DOHH2 (cell line): Measurements from ENCODE around the gene COL5A3.

Experiments
- H3F3A ChIP-seq: fragments of 200-600 bp; sonication (generic), shearing (Covaris generic); 2 replicates; pipeline ENCODE4 v1.6.0; 2016; ENCODE audit warnings: antibody characterized with exemption, mild to moderate bottlenecking; ENCODE audit not compliant: control insufficient read depth, insufficient read depth
- H3K27ac ChIP-seq: fragments of 200-600 bp; sonication (generic); 2 replicates; pipeline ENCODE4 v1.5.1; 2014; ENCODE audit warnings: low read depth, mild to moderate bottlenecking, low read length, moderate library complexity
- H3K27me3 ChIP-seq: fragments of 200-600 bp; sonication (generic); 2 replicates; pipeline ENCODE4 v1.6.1; 2014; ENCODE audit warnings: mild to moderate bottlenecking, low read length, mixed read lengths; ENCODE audit not compliant: control insufficient read depth
- H3K36me3 ChIP-seq: fragments of 200-600 bp; sonication (generic); 2 replicates; pipeline ENCODE4 v1.6.1; 2014; ENCODE audit warnings: mild to moderate bottlenecking, low read length, moderate library complexity, mixed read lengths; ENCODE audit not compliant: control insufficient read depth
- H3K4me1 ChIP-seq: fragments of 200-600 bp; sonication (generic); 2 replicates; pipeline ENCODE4 v1.6.1; 2014; ENCODE audit warnings: mild to moderate bottlenecking, low read length, mixed read lengths; ENCODE audit not compliant: control insufficient read depth
- H3K4me2 ChIP-seq: fragments of 200-600 bp; sonication (generic); 2 replicates; pipeline ENCODE4 v1.6.0; 2014; ENCODE audit warnings: mild to moderate bottlenecking, low read length, moderate library complexity
- H3K4me3 ChIP-seq: fragments of 200-600 bp; sonication (generic); 2 replicates; pipeline ENCODE4 v1.5.1; 2014; ENCODE audit warnings: mild to moderate bottlenecking, low read length, mixed read lengths
- H3K79me2 ChIP-seq: fragments of 200-600 bp; sonication (generic); 2 replicates; pipeline ENCODE4 v1.6.1; 2014; ENCODE audit warnings: mild to moderate bottlenecking, low read length, mixed read lengths; ENCODE audit not compliant: control insufficient read depth
- H3K9me2 ChIP-seq: fragments of 200-600 bp; sonication (generic); replicated peaks from 2 replicates; pipeline ENCODE4 v1.6.1; 2014; ENCODE audit warnings: mild to moderate bottlenecking, low read length, mixed read lengths; ENCODE audit not compliant: control insufficient read depth
- H3K9me3 ChIP-seq: fragments of 200-600 bp; sonication (generic); 2 replicates; pipeline ENCODE4 v1.6.1; 2014; ENCODE audit warnings: antibody characterized with exemption, low read length, mixed read lengths; ENCODE audit not compliant: control insufficient read depth, insufficient read depth
- H4K20me1 ChIP-seq: fragments of 200-600 bp; sonication (generic); 2 replicates; pipeline ENCODE4 v1.6.0; 2014; ENCODE audit warnings: low read depth, mild to moderate bottlenecking, antibody characterized with exemption, low read length, moderate library complexity; ENCODE audit not compliant: control insufficient read depth, insufficient read depth
- EZH2phosphoT487 ChIP-seq: fragments of 200-600 bp; sonication (generic); IDR thresholded peaks from 2 replicates; pipeline ENCODE4 v1.6.1; 2017; ENCODE audit warnings: borderline replicate concordance, mild to moderate bottlenecking, antibody characterized with exemption, low read length, moderate library complexity, mixed read lengths
- TF ChIP-seq, protein P1 (sequence below): fragments of 200-600 bp; sonication (generic); IDR thresholded peaks from one replicate; pipeline ENCODE4 v1.5.1; 2014; ENCODE audit warnings: antibody characterized with exemption, mild to moderate bottlenecking, low read depth, low read length; ENCODE audit not compliant: poor library complexity, severe bottlenecking

COL5A3 gene

DNA sequence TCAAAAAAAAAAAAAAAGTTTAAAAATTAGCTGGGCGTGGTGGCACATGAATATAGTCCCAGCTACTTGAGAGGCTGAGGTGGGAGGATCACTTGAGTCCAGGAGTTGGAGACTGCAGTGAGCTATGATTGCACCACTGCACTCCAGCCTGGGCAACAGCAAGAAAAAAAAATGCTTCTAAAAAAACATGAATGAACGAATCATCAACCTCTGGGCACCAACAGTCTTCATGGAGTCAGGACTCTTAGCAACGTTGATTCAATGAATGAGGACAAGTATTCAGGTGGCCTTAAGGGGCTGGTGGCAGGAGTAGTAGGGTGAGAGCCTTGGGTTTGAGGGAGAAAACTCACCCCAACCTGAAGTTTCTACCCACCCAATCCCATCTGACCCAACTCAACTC lies 53.3 kb downstream of the COL5A3 start:
- Histone ChIP-seq H3K27ac (no peak overlapping the region), H3F3A (no peaks in the 10 kb centered on the region), H3K4me2 (no peak overlapping the region), H3K27me3 (no peaks in the 10 kb centered on the region), H3K9me3 (no peaks in the 10 kb centered on the region), H3K36me3 (no peaks in the 10 kb centered on the region), H3K79me2 (no peaks in the 10 kb centered on the region), H3K9me2 (no peaks in the 10 kb centered on the region), H3K4me1 (peaks cover 12% of the 10 kb centered on the region), H4K20me1 (no peaks in the 10 kb centered on the region), H3K4me3 (no peak overlapping the region)
- TF ChIP-seq EZH2phosphoT487, result no peak
- TF ChIP-seq, protein P1, sequence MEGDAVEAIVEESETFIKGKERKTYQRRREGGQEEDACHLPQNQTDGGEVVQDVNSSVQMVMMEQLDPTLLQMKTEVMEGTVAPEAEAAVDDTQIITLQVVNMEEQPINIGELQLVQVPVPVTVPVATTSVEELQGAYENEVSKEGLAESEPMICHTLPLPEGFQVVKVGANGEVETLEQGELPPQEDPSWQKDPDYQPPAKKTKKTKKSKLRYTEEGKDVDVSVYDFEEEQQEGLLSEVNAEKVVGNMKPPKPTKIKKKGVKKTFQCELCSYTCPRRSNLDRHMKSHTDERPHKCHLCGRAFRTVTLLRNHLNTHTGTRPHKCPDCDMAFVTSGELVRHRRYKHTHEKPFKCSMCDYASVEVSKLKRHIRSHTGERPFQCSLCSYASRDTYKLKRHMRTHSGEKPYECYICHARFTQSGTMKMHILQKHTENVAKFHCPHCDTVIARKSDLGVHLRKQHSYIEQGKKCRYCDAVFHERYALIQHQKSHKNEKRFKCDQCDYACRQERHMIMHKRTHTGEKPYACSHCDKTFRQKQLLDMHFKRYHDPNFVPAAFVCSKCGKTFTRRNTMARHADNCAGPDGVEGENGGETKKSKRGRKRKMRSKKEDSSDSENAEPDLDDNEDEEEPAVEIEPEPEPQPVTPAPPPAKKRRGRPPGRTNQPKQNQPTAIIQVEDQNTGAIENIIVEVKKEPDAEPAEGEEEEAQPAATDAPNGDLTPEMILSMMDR, result no peak

- Histone ChIP-seq H3K36me3 (no peaks in the 10 kb centered on the region), H3K4me1 (peaks cover 12% of the 10 kb centered on the region), H3K9me3 (no peaks in the 10 kb centered on the region), H3K79me2 (no peaks in the 10 kb centered on the region), H3K27ac (no peak overlapping the region), H3K27me3 (no peaks in the 10 kb centered on the region), H3K9me2 (no peaks in the 10 kb centered on the region), H3F3A (no peaks in the 10 kb centered on the region), H3K4me3 (no peak overlapping the region; the same call in 1 of the 2 replicates), H4K20me1 (no peaks in the 10 kb centered on the region), H3K4me2 (peak overlapping the region; percentile 36; the same call in 1 of the 2 replicates)
- no peak for TF ChIP-seq EZH2phosphoT487
- TF ChIP-seq, protein P1, result no peak
These were observed 56.3 kb downstream of the COL5A3 start for GRCh38 chr19:9953802-9954542.

DNA sequence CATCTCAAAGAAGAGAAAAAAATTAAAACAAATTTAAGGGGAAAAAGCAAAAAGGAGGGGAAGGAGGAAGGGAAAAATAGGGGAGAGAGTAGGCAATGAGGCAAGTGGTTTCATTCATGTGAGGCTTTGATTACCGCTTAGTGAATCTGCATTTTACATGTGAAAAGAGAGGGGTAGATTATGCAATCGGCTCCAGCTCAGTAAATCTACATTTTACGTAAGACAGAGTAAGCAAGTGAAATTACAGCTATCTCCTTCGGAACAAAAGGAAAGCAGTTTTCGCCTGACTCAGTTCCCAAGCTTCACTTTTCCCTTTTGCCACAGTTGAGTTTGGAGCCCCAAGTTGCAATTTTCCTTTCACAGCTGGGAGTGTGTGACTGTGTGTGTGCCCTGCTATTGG lies 58.0 kb downstream of the COL5A3 start:
- H3K27ac ChIP-seq, result no peak overlapping the region
- H3K27me3 ChIP-seq, result no peaks in the 10 kb centered on the region
- TF ChIP-seq, protein P1, result no peak
- no peak for TF ChIP-seq EZH2phosphoT487
- no peaks in the 10 kb centered on the region for H3K79me2 ChIP-seq
- no peaks in the 10 kb centered on the region for H3K9me3 ChIP-seq
- no peaks in the 10 kb centered on the region for H3K9me2 ChIP-seq
- H3K4me3 ChIP-seq, result no peak overlapping the region
- no peaks in the 10 kb centered on the region for H3K36me3 ChIP-seq
- no peaks in the 10 kb centered on the region for H3F3A ChIP-seq
- no peak overlapping the region for H3K4me2 ChIP-seq
- peaks cover 12% of the 10 kb centered on the region for H3K4me1 ChIP-seq
- H4K20me1 ChIP-seq, result no peaks in the 10 kb centered on the region
